ENCODE measurements around the gene EEIG1. TPM values are rescaled to one million over a fixed set of nuclear protein-coding genes. Genes with fewer than 3 reads are reported as not detected.
A peak's percentile ranks its signal among the peaks of the same experiment; 100 is the strongest.

The EEIG1 gene
- total and polyA plus RNA-seq, 9 of the 15 experiments (the other 6 are each of a cell fraction or from before 2014, with no cell fraction given), result 0.17 to 16.7 (median 3.6) TPM

DNA sequence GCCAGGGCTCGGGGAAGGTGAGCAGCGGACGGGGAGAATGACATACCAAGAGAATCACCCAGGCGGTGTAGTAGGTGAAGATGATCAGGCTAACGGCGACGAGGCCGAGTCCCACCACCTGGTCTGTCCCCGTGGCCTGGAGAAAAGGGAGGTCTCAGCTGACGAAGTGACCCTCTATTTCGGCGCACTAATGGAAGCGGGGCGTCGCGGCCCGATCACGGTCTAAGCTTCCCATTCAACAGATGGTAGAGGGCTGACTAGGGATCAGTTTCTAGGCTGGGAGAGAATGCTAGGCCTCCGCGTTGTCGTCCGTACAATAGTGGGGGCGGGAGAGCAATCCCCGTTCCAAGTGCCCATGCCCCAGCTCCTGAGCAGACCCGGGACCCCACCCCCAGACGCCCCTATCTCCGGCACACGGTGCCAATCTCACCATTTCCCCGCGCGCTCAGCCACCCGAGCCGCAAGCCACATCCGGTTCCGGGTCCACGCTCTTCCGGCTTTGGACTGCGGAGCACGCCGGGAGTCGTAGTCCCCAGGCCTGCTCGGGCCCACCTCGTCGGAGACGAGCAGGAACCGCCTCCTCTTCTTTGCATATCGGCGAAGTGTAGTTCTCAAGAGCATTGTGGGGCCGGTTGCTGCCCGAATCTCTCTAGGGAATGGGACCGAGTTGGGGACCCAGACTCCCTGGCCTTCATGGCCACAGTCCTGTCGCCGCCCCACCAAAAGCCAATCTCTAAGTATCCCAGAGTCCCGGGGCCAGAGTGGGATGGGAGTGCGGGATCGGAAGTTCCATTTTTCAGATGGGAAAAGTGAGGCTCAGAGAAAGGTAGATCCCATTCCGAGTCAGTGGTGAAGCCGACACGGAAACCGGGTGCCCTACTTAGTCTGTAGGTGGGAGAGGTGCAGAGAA is 43.1 kb downstream of the EEIG1 start, which contains the start of gene DPM2 (continued):
- TF ChIP-seq, protein P1, sequence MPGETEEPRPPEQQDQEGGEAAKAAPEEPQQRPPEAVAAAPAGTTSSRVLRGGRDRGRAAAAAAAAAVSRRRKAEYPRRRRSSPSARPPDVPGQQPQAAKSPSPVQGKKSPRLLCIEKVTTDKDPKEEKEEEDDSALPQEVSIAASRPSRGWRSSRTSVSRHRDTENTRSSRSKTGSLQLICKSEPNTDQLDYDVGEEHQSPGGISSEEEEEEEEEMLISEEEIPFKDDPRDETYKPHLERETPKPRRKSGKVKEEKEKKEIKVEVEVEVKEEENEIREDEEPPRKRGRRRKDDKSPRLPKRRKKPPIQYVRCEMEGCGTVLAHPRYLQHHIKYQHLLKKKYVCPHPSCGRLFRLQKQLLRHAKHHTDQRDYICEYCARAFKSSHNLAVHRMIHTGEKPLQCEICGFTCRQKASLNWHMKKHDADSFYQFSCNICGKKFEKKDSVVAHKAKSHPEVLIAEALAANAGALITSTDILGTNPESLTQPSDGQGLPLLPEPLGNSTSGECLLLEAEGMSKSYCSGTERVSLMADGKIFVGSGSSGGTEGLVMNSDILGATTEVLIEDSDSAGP (CRISPR knock-in tag; IDR thresholded peaks at IDR 0.05), result no peak
- TF ChIP-seq ZNF175 (CRISPR knock-in tag; IDR thresholded peaks at IDR 0.05; ENCODE audit: low read depth) (no peak), SMAD4 (CRISPR knock-in tag; conservative IDR thresholded peaks at IDR 0.05) (peak; percentile 52; the same call in 1 of the 2 replicates), NFRKB (IDR thresholded peaks at IDR 0.05; ENCODE audit: low read depth) (no peak), NFXL1 (CRISPR knock-in tag; IDR thresholded peaks at IDR 0.05) (no peak), PCBP1 (IDR thresholded peaks at IDR 0.05; ENCODE audit: low read depth, low read length, poor library complexity, severe bottlenecking) (no peak), RBM22 (IDR thresholded peaks at IDR 0.05; ENCODE audit: low read depth, low read length, poor library complexity, severe bottlenecking) (peak; percentile 61), CREBBP (IDR thresholded peaks at IDR 0.05; ENCODE audit: low read depth, low read length) (no peak), ETV5 (CRISPR knock-in tag; IDR thresholded peaks at IDR 0.05; ENCODE audit: low read depth) (peak; percentile 72; the same call in 1 of the 2 replicates), ZHX1 (conservative IDR thresholded peaks at IDR 0.05; ENCODE audit: low read length) (no peak), CBX8 (IDR thresholded peaks at IDR 0.05; ENCODE audit: borderline replicate concordance, extremely low read depth, low read depth, low read length, poor library complexity, severe bottlenecking) (no peak), POLR3A (IDR thresholded peaks at IDR 0.05; ENCODE audit: borderline replicate concordance, extremely low read depth, insufficient read depth, insufficient read length) (no peak), TSC22D4 (tag; IDR thresholded peaks at IDR 0.05) (no peak), ATF1 (CRISPR knock-in tag; IDR thresholded peaks at IDR 0.05) (no peak), ATF1 (tag; IDR thresholded peaks at IDR 0.05) (peak; percentile 90), ZNF444 (CRISPR knock-in tag; IDR thresholded peaks at IDR 0.05) (no peak), KDM1A (IDR thresholded peaks at IDR 0.05) (no peak), ZKSCAN1 (IDR thresholded peaks at IDR 0.05; ENCODE audit: low read depth, low read length) (no peak), BRD9 (IDR thresholded peaks at IDR 0.05; ENCODE audit: low read depth, partially characterized antibody) (no peak)
- TF ChIP-seq, protein P2, sequence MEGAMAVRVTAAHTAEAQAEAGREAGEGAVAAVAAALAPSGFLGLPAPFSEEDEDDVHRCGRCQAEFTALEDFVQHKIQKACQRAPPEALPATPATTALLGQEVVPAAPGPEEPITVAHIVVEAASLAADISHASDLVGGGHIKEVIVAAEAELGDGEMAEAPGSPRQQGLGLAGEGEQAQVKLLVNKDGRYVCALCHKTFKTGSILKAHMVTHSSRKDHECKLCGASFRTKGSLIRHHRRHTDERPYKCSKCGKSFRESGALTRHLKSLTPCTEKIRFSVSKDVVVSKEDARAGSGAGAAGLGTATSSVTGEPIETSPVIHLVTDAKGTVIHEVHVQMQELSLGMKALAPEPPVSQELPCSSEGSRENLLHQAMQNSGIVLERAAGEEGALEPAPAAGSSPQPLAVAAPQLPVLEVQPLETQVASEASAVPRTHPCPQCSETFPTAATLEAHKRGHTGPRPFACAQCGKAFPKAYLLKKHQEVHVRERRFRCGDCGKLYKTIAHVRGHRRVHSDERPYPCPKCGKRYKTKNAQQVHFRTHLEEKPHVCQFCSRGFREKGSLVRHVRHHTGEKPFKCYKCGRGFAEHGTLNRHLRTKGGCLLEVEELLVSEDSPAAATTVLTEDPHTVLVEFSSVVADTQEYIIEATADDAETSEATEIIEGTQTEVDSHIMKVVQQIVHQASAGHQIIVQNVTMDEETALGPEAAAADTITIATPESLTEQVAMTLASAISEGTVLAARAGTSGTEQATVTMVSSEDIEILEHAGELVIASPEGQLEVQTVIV (CRISPR knock-in tag; IDR thresholded peaks at IDR 0.05; ENCODE audit: borderline replicate concordance), result no peak

Measured in K562 (cell line).